ENCODE results near the gene PPME1. TPM values are rescaled to one million over a fixed set of nuclear protein-coding genes. Genes with fewer than 3 reads are reported as not detected.

The PPME1 gene
- total RNA-seq, 1 donor from 2014 or later = 55.7 TPM

- TF ChIP-seq, protein P1, sequence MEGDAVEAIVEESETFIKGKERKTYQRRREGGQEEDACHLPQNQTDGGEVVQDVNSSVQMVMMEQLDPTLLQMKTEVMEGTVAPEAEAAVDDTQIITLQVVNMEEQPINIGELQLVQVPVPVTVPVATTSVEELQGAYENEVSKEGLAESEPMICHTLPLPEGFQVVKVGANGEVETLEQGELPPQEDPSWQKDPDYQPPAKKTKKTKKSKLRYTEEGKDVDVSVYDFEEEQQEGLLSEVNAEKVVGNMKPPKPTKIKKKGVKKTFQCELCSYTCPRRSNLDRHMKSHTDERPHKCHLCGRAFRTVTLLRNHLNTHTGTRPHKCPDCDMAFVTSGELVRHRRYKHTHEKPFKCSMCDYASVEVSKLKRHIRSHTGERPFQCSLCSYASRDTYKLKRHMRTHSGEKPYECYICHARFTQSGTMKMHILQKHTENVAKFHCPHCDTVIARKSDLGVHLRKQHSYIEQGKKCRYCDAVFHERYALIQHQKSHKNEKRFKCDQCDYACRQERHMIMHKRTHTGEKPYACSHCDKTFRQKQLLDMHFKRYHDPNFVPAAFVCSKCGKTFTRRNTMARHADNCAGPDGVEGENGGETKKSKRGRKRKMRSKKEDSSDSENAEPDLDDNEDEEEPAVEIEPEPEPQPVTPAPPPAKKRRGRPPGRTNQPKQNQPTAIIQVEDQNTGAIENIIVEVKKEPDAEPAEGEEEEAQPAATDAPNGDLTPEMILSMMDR (IDR thresholded peaks at IDR 0.05) = no peak
- TF ChIP-seq EZH2 (IDR thresholded peaks at IDR 0.05) = no peak
- TF ChIP-seq EZH2phosphoT487 (IDR thresholded peaks at IDR 0.05) = no peak
- no peak overlapping the region for H3K4me3 ChIP-seq
- peaks cover 5% of the 10 kb centered on the region for H3K9me3 ChIP-seq (ENCODE audit: low read depth)
- H3K4me1 Mint-ChIP-seq = no peaks in the 10 kb centered on the region
- H4K20me1 ChIP-seq (ENCODE audit: low read depth) = no peaks in the 10 kb centered on the region
- no peaks in the 10 kb centered on the region for H3K27me3 ChIP-seq
- no peaks in the 10 kb centered on the region for H3K4me1 ChIP-seq
- no peaks in the 10 kb centered on the region for H3K79me2 ChIP-seq (ENCODE audit: low read depth)
- no peak for DNase-seq (ENCODE audit: low spot score)
- no peaks in the 10 kb centered on the region for H3F3A ChIP-seq (ENCODE audit: low read depth)
- H3K27ac ChIP-seq = no peak overlapping the region
- no peak overlapping the region for H3K4me2 ChIP-seq
- no peak overlapping the region for H3K9ac ChIP-seq
- H3K27ac Mint-ChIP-seq = no peak overlapping the region
- H3K4me3 Mint-ChIP-seq = no peak overlapping the region
- H3K36me3 Mint-ChIP-seq = peaks cover 39% of the 10 kb centered on the region
- H2AFZ ChIP-seq (replicated peaks) = no peak overlapping the region
- peaks cover 21% of the 10 kb centered on the region for H3K36me3 ChIP-seq
- no peaks in the 10 kb centered on the region for H3K27me3 Mint-ChIP-seq (ENCODE audit: insufficient read depth, low read depth)
- H3K9me3 Mint-ChIP-seq = peaks cover 2% of the 10 kb centered on the region
Measured at GRCh38 chr11:74132833-74133232, 38.3 kb upstream of the PPME1 start.

- H3K36me3 Mint-ChIP-seq = peaks cover 40% of the 10 kb centered on the region
- Histone ChIP-seq H3K36me3 (peaks cover 21% of the 10 kb centered on the region), H3K4me1 (no peaks in the 10 kb centered on the region), H2AFZ (replicated peaks) (no peak overlapping the region), H3K9me3 (ENCODE audit: low read depth) (peaks cover 5% of the 10 kb centered on the region), H3K27ac (no peak overlapping the region), H3K9ac (no peak overlapping the region), H3K79me2 (ENCODE audit: low read depth) (no peaks in the 10 kb centered on the region), H4K20me1 (ENCODE audit: low read depth) (no peaks in the 10 kb centered on the region), H3F3A (ENCODE audit: low read depth) (no peaks in the 10 kb centered on the region), H3K4me2 (no peak overlapping the region), H3K4me3 (no peak overlapping the region), H3K27me3 (no peaks in the 10 kb centered on the region)
- H3K27ac Mint-ChIP-seq = no peak overlapping the region
- no peak for DNase-seq (ENCODE audit: low spot score)
- no peaks in the 10 kb centered on the region for H3K27me3 Mint-ChIP-seq (ENCODE audit: insufficient read depth, low read depth)
- peaks cover 2% of the 10 kb centered on the region for H3K4me1 Mint-ChIP-seq
- no peak overlapping the region for H3K4me3 Mint-ChIP-seq
- TF ChIP-seq EZH2phosphoT487 (IDR thresholded peaks at IDR 0.05) = no peak
- no peak for TF ChIP-seq EZH2 (IDR thresholded peaks at IDR 0.05)
- TF ChIP-seq, protein P1 (IDR thresholded peaks at IDR 0.05) = no peak
- peaks cover 2% of the 10 kb centered on the region for H3K9me3 Mint-ChIP-seq
Measured at GRCh38 chr11:74133436-74133835, 37.7 kb upstream of the PPME1 start.

GRCh38 chr11:74134661-74135060 is 36.4 kb upstream of the PPME1 start:
- H3K36me3 ChIP-seq = peaks cover 21% of the 10 kb centered on the region
- TF ChIP-seq EZH2 (IDR thresholded peaks at IDR 0.05) (no peak), EZH2phosphoT487 (IDR thresholded peaks at IDR 0.05) (no peak)
- TF ChIP-seq, protein P1 (IDR thresholded peaks at IDR 0.05) = no peak
- no peak for DNase-seq (ENCODE audit: low spot score)
- H3K27me3 ChIP-seq = no peaks in the 10 kb centered on the region
- no peaks in the 10 kb centered on the region for H3K79me2 ChIP-seq (ENCODE audit: low read depth)
- no peak overlapping the region for H3K27ac Mint-ChIP-seq
- H3K36me3 Mint-ChIP-seq = peaks cover 40% of the 10 kb centered on the region
- no peak overlapping the region for H3K9ac ChIP-seq
- H3K27ac ChIP-seq = no peak overlapping the region
- H3K4me2 ChIP-seq = no peak overlapping the region
- peaks cover 5% of the 10 kb centered on the region for H3K4me1 Mint-ChIP-seq
- no peak overlapping the region for H3K4me3 ChIP-seq
- no peaks in the 10 kb centered on the region for H3F3A ChIP-seq (ENCODE audit: low read depth)
- H3K4me3 Mint-ChIP-seq = no peak overlapping the region
- peaks cover 5% of the 10 kb centered on the region for H3K9me3 ChIP-seq (ENCODE audit: low read depth)
- no peaks in the 10 kb centered on the region for H3K27me3 Mint-ChIP-seq (ENCODE audit: insufficient read depth, low read depth)
- no peaks in the 10 kb centered on the region for H4K20me1 ChIP-seq (ENCODE audit: low read depth)
- H2AFZ ChIP-seq (replicated peaks) = no peak overlapping the region
- H3K9me3 Mint-ChIP-seq = peaks cover 2% of the 10 kb centered on the region
- no peaks in the 10 kb centered on the region for H3K4me1 ChIP-seq

All from neural progenitor cell (in vitro differentiated cells).